HepG2 (cell line): ENCODE results near the gene MRPL20. TPM values are rescaled to one million over a fixed set of nuclear protein-coding genes. Genes with fewer than 3 reads are reported as not detected.

Source experiments
- CENPT ChIP-seq: sonication (generic); formaldehyde crosslinking; IDR thresholded peaks from 2 replicates; pipeline ENCODE4 v1.8.0; 2022; ENCODE audit warnings: low read depth, mild to moderate bottlenecking, moderate library complexity, missing genetic modification reagents
- ESRRA ChIP-seq: sonication (generic); formaldehyde crosslinking; IDR thresholded peaks from 2 replicates; pipeline ENCODE4 v1.5.1; 2020; ENCODE audit warnings: mild to moderate bottlenecking, low read depth, missing genetic modification reagents
- MAZ ChIP-seq, 2 experiments: sonication (generic) in 1 of 2; formaldehyde crosslinking in 1 of 2; IDR thresholded peaks; 2 replicates each; pipeline versions ENCODE4 v1.5.0 to v1.6.1; 2012 to 2020; ENCODE audit warnings: low read depth in 2 of 2, mild to moderate bottlenecking in 2 of 2, borderline replicate concordance in 1 of 2, improper control_type of control experiment in 1 of 2, low read length in 1 of 2, missing genetic modification reagents in 1 of 2, moderate library complexity in 1 of 2
- NFYC ChIP-seq: IDR thresholded peaks from 2 replicates; pipeline ENCODE4 v1.6.1; 2016; ENCODE audit warnings: missing genetic modification reagents, missing compliant biosample characterization
- RARG ChIP-seq: sonication (generic); formaldehyde crosslinking; IDR thresholded peaks from 2 replicates; pipeline ENCODE4 v1.4.0; 2020; ENCODE audit warnings: low read depth, mild to moderate bottlenecking, missing genetic modification reagents
- SPEN ChIP-seq: sonication (generic); formaldehyde crosslinking; IDR thresholded peaks from 2 replicates; pipeline ENCODE4 v1.5.1; 2020; ENCODE audit warnings: low read depth, mild to moderate bottlenecking, missing genetic modification reagents
- THYN1 ChIP-seq: sonication (generic); formaldehyde crosslinking; IDR thresholded peaks from 2 replicates; pipeline ENCODE4 v1.8.1; 2023; ENCODE audit warnings: low read depth, mild to moderate bottlenecking, moderate library complexity, missing genetic modification reagents, borderline replicate concordance
- ZNF550 ChIP-seq: sonication (generic); formaldehyde crosslinking; IDR thresholded peaks from 2 replicates; pipeline ENCODE4 v1.4.0; 2020; ENCODE audit warnings: mild to moderate bottlenecking, missing genetic modification reagents, borderline replicate concordance
- polyA plus RNA-seq, 8 experiments: library from polyadenylated mRNA; depleted of rRNA in 3 of 8; stranded (reverse) in 7 of 8; unstranded in 1 of 8; fragments of >200 nt; fragmentation: Illumina TruSeq in 4 of 8; extraction: Trizol in 4 of 8; gene quantifications; 2 replicates each; pipeline versions ENCODE4 v1.2.1 to v1.2.3, GENCODE V29; 2011 to 2016; ENCODE audit warnings: low read depth in 4 of 8, missing spikeins in 1 of 8, mixed read lengths in 1 of 8; ENCODE audit not compliant: insufficient read depth in 1 of 8
- total RNA-seq, 5 experiments: library from RNA; depleted of rRNA; stranded (reverse); fragments of >200 nt; fragmentation: Illumina TruSeq; extraction: Trizol; gene quantifications; 2 replicates each; pipeline ENCODE4 v1.2.3, GENCODE V29; 2016; ENCODE audit warnings: low read depth in 1 of 5
- TF ChIP-seq, protein P1 (sequence below): sonication (generic); formaldehyde crosslinking; IDR thresholded peaks from 2 replicates; pipeline ENCODE4 v1.4.0; 2020; ENCODE audit warnings: missing genetic modification reagents, borderline replicate concordance
- TF ChIP-seq, protein P2 (sequence below): sonication (generic); formaldehyde crosslinking; IDR thresholded peaks from 2 replicates; pipeline ENCODE4 v1.8.0; 2022; ENCODE audit warnings: mild to moderate bottlenecking, missing genetic modification reagents, borderline replicate concordance
- TF ChIP-seq, protein P3 (sequence below): sonication (generic); formaldehyde crosslinking; IDR thresholded peaks from 2 replicates; pipeline ENCODE4 v1.4.0; 2020; ENCODE audit warnings: missing genetic modification reagents, borderline replicate concordance
- TF ChIP-seq, protein P4 (sequence below): sonication (generic); formaldehyde crosslinking; IDR thresholded peaks from 2 replicates; pipeline ENCODE4 v1.8.0; 2022; ENCODE audit warnings: missing genetic modification reagents, mild to moderate bottlenecking, borderline replicate concordance

MRPL20 gene
- total and polyA plus RNA-seq, 2 of the 13 experiments (the other 11 are each of a cell fraction or from before 2014, with no cell fraction given) = 59.2 to 127 TPM

DNA sequence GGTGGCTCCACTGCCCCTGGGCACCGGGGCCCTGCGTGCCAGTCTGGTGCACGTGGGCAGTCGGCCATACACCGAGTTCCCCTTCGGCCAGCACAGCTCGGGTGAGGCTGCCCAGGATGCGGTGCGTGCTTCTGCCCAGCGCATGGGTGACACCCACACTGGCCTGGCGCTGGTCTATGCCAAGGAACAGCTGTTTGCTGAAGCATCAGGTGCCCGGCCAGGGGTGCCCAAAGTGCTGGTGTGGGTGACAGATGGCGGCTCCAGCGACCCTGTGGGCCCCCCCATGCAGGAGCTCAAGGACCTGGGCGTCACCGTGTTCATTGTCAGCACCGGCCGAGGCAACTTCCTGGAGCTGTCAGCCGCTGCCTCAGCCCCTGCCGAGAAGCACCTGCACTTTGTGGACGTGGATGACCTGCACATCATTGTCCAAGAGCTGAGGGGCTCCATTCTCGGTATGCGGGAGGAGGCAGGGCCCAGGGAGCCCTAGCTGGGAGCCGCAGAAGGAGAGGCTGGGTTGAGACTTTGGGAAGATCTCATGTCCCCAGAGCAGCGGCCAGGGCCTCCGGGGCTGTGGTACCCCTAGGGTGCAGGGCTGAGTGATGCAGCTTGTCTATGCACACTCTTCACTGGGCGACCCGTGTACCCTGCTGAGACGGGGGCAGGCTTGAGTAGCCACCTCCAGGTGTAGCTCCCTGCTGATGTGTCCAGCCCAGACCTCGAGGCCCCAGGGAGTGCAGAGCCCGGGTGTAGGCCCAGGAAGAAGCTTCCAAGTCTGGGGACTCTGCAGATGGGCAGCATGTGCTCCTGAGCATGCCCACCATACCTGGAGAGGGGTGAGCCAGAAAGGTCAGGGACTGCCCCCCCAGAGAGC lies 30.2 kb upstream of the MRPL20 start (continued):
- TF ChIP-seq SPEN (CRISPR knock-in tag) = no peak
- TF ChIP-seq RARG = no peak
- TF ChIP-seq, protein P1, sequence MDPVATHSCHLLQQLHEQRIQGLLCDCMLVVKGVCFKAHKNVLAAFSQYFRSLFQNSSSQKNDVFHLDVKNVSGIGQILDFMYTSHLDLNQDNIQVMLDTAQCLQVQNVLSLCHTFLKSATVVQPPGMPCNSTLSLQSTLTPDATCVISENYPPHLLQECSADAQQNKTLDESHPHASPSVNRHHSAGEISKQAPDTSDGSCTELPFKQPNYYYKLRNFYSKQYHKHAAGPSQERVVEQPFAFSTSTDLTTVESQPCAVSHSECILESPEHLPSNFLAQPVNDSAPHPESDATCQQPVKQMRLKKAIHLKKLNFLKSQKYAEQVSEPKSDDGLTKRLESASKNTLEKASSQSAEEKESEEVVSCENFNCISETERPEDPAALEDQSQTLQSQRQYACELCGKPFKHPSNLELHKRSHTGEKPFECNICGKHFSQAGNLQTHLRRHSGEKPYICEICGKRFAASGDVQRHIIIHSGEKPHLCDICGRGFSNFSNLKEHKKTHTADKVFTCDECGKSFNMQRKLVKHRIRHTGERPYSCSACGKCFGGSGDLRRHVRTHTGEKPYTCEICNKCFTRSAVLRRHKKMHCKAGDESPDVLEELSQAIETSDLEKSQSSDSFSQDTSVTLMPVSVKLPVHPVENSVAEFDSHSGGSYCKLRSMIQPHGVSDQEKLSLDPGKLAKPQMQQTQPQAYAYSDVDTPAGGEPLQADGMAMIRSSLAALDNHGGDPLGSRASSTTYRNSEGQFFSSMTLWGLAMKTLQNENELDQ = no peak
- no peak for TF ChIP-seq ESRRA
- no peak for TF ChIP-seq CENPT (CRISPR knock-in tag)
- TF ChIP-seq, protein P2, sequence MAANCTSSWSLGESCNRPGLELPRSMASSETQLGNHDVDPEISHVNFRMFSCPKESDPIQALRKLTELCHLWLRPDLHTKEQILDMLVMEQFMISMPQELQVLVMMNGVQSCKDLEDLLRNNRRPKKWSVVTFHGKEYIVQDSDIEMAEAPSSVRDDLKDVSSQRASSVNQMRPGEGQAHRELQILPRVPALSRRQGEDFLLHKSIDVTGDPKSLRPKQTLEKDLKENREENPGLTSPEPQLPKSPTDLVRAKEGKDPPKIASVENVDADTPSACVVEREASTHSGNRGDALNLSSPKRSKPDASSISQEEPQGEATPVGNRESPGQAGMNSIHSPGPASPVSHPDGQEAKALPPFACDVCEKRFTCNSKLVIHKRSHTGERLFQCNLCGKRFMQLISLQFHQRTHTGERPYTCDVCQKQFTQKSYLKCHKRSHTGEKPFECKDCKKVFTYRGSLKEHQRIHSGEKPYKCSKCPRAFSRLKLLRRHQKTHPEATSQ (CRISPR knock-in tag) = no peak
- TF ChIP-seq MAZ (IDR thresholded peaks at IDR 0.05; ENCODE audit: borderline replicate concordance, low read depth, low read length) = no peak
- no peak for TF ChIP-seq MAZ (CRISPR knock-in tag; IDR thresholded peaks at IDR 0.05; ENCODE audit: low read depth)
- no peak for TF ChIP-seq NFYC
- 0 out of 2 replicates have a peak, but pooled peaks have one; percentile 30 for TF ChIP-seq ZNF550
- TF ChIP-seq, protein P3, sequence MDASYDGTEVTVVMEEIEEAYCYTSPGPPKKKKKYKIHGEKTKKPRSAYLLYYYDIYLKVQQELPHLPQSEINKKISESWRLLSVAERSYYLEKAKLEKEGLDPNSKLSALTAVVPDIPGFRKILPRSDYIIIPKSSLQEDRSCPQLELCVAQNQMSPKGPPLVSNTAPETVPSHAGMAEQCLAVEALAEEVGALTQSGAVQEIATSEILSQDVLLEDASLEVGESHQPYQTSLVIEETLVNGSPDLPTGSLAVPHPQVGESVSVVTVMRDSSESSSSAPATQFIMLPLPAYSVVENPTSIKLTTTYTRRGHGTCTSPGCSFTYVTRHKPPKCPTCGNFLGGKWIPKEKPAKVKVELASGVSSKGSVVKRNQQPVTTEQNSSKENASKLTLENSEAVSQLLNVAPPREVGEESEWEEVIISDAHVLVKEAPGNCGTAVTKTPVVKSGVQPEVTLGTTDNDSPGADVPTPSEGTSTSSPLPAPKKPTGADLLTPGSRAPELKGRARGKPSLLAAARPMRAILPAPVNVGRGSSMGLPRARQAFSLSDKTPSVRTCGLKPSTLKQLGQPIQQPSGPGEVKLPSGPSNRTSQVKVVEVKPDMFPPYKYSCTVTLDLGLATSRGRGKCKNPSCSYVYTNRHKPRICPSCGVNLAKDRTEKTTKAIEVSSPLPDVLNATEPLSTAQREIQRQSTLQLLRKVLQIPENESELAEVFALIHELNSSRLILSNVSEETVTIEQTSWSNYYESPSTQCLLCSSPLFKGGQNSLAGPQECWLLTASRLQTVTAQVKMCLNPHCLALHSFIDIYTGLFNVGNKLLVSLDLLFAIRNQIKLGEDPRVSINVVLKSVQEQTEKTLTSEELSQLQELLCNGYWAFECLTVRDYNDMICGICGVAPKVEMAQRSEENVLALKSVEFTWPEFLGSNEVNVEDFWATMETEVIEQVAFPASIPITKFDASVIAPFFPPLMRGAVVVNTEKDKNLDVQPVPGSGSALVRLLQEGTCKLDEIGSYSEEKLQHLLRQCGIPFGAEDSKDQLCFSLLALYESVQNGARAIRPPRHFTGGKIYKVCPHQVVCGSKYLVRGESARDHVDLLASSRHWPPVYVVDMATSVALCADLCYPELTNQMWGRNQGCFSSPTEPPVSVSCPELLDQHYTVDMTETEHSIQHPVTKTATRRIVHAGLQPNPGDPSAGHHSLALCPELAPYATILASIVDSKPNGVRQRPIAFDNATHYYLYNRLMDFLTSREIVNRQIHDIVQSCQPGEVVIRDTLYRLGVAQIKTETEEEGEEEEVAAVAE = no peak
- TF ChIP-seq THYN1 = no peak
- TF ChIP-seq, protein P4, sequence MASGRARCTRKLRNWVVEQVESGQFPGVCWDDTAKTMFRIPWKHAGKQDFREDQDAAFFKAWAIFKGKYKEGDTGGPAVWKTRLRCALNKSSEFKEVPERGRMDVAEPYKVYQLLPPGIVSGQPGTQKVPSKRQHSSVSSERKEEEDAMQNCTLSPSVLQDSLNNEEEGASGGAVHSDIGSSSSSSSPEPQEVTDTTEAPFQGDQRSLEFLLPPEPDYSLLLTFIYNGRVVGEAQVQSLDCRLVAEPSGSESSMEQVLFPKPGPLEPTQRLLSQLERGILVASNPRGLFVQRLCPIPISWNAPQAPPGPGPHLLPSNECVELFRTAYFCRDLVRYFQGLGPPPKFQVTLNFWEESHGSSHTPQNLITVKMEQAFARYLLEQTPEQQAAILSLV = no peak
